Thyroid gland (tissue), 4 donors: ENCODE data around the gene ANO6.

ENCODE experiments used
- CTCF ChIP-seq, 6 experiments: fragments of 200-600 bp in 3 of 6; fragments of 450-650 bp in 3 of 6; sonication (generic) in 3 of 6; IDR thresholded peaks; one replicate each; pipeline ENCODE4 v1.5.1; 2016 to 2019; ENCODE audit warnings: antibody characterized with exemption in 6 of 6, mild to moderate bottlenecking in 2 of 6, inconsistent platforms in 1 of 6, moderate library complexity in 1 of 6
- POLR2A ChIP-seq, 2 donors: fragments of 450-650 bp; IDR thresholded peaks; one replicate each; pipeline ENCODE4 v1.6.1; 2017; ENCODE audit warnings: antibody characterized with exemption in 2 of 2, mild to moderate bottlenecking in 2 of 2, moderate library complexity in 1 of 2

DNA sequence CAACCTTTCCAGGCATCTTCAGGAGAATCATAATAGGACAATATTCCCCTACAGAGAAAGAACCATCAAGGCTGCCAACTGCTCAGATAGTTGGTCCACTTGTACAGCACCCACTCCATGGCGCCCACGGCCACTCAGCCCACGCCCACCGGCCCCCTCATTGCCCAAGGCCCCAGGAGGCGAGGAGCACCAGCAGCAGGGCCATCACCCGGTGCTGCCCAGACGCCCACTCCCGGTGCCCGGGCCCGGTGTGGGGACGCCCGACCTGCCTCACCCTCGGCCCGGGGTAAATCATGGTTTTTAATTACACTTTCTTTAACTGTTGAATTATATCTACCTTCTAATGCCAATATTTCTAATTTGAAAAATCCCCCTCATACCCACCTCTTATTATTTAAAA, 41.3 kb upstream of the ANO6 start:
- no peak for TF ChIP-seq CTCF (IDR thresholded peaks at IDR 0.05)
- no peak for TF ChIP-seq POLR2A (IDR thresholded peaks at IDR 0.05)
